ENCODE results near the gene MSX1.

Gene MSX1

DNA sequence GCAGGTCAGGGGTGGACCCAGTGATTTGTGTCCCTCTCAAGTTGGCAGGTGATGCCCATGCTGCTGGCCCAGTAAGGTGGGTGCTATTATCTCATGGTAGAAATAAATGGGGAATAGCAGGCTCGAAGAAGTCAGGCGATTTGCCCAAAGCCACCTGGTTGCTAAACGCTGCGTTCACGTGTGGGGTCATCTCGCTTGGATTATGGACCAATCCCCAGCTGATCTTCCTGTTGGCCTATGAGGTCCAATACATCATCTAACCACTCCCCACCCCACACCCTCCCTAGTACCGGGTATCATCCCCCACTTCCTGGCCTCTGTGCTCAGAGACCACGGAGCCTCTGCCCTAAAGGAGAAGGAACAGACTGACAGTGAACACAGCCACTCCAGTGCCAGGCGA lies 18.3 kb upstream of the MSX1 start:
- no peak for DNase-seq (ENCODE audit: low read depth)

GRCh38 chr4:4842476-4843441 lies 16.7 kb upstream of the MSX1 start:
- no peak for DNase-seq (ENCODE audit: low read depth)

GRCh38 chr4:4843635-4844291 lies 15.7 kb upstream of the MSX1 start:
- no peak for DNase-seq (ENCODE audit: low read depth)

DNA sequence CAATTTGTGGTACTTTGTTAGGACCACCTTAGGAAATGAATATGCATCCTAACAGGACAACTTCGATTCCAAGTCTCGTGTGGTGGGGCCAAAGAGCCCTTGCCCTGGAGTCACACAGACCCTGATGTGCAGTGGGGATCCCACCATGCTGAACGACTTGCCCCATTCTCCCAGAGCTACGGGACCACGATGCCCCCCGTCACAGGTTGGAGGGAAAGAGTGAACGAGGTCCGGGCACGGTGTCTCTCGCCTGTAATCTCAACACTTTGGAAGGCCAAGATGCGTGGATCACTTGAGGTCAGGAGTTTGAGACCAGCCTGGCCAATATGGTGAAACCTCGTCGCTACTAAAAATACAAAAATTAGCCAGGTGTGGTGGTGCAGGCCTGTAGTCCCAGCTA lies 14.4 kb upstream of the MSX1 start:
- DNase-seq (ENCODE audit: low read depth): no peak

DNA sequence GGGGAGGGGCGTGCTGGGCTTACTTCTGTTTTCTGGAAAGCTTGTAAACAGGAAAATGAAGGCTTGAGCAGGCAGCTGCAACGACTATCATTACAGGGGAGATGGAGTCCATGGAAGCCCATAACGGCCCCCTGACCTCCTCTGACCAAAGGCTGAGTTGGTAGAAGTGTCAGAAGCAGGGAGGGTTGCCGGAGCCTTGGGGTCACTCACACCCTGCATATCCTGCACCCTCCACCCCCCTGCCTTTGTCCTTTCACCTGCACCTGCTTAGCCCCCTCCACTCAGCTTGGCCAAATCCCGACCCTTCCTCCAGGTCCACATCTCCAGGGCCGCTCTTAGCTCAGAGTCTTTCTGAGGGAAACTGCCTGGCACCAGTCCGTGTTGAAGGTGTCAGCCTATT lies 12.5 kb upstream of the MSX1 start:
- no peak for DNase-seq (ENCODE audit: low read depth)

DNA sequence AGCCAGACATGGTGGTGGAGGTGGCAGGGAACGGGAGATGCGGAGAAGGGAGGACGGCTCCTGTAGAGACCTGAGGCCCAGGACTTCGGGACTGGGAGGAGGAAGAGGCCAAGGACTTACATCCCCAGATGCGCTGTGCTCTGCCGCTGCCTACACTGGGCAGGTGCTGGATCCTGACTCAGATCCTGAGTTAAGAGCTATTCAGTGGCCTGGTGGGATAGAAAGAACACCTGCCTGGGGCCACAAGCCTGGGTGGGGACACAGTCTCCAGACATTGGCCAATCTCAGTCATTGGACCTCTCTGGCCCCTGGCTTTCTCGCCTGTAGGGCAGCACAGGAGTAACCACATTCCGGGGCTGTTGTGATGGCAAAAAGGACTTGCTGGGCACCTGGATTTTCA lies 10.9 kb upstream of the MSX1 start:
- no peak for DNase-seq (ENCODE audit: low read depth)

GRCh38 chr4:4849106-4849505 lies 10.4 kb upstream of the MSX1 start:
- no peak for DNase-seq (ENCODE audit: low read depth)

DNA sequence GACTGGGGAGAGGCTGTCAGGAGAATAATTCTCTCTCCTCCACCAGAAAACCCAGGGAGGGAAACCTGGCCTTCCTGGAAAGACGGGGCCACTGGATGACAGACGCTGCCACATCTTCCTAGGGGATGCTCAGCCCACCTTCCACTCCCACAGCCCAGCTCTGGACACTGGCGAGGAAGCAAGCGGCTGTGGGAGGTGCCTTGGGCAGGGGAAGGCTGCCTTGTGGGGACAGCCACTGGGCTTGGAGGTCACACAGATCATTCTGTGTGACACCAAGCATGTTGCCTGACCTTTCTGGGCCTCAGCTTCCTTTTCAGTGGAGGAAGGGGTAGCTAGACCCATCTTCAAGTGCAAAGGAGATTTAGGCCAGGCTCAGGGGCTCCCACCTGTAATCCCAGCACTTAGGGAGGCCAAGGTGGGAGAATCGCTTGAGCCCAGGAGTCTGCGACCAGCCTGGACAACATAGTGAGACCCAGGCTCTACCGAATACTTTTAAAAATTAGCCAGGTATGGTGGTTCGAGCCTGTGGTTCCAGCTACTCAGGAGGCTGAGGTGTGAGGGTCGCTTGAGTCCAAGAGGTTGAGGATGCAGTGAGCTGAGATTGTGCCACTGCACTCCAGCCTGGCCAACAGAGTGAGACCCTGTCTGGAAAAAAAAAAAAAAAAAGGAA lies 9.8 kb upstream of the MSX1 start:
- DNase-seq (ENCODE audit: low read depth): no peak

DNA sequence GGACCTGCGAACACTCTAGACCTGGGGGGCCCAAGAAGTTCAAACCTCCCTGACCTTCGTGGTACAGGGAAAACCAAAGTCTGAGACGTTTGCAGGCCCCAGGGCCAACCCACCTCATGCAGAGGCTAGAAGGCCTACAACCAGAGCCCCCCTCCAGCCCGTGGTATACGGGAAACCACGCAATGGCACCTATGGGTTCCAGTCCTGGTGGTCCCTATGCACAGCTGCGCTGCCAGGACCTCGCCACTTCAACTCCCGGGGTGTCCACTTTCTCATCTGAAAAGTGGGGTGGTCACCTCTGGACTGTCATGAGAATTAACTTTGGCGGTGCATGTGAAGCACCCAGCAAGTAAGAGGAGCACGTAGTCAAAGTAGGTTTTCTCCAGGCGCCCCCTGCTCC lies 8.4 kb upstream of the MSX1 start:
- no peak for DNase-seq (ENCODE audit: low read depth)

- no peak for DNase-seq (ENCODE audit: low read depth)
Observed at GRCh38 chr4:4851906-4852305, 7.6 kb upstream of the MSX1 start.

DNA sequence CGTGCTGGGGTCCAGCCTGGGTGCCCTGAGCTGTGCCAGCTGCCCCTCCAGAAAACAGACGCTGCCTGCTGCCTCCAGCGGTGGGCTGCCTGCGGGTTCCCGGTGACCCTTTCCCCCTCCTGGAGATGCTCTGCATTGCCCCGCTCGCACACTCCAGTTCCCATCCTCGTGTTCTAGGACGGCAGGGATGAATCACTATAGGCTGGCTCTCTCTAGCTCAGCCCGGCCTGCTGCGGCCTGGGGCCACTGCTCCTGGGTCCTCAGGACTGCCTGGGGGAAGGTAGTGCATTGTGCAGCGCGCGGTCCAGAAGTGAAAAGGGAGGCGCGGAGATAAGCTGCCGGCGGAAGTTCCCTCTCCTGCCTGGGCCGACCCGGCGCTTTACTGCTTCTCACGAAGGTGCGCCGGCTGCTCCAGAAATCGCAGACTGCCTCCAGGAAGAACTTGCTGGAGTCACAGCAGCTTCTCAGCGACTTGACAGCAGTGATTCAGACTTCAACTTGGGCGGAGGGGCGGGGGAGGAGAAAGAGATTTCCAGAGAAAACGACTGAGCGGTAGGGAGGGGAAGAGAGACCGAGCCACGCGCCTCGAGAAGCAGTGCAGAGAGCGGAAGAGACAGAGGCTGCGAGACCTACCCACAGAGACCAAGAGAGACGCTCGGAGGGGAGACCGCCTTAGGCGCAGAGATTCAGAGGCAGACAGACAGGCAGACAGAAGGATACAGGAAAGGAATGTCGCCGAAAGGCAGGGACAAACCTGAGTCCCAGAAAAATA lies 6.7 kb upstream of the MSX1 start:
- DNase-seq (ENCODE audit: low read depth): peak; percentile 37

- no peak for DNase-seq (ENCODE audit: low read depth)
Observed at GRCh38 chr4:4853371-4853823, 6.1 kb upstream of the MSX1 start.

- no peak for DNase-seq (ENCODE audit: low read depth)
Observed at GRCh38 chr4:4853921-4854648, 5.4 kb upstream of the MSX1 start.

DNA sequence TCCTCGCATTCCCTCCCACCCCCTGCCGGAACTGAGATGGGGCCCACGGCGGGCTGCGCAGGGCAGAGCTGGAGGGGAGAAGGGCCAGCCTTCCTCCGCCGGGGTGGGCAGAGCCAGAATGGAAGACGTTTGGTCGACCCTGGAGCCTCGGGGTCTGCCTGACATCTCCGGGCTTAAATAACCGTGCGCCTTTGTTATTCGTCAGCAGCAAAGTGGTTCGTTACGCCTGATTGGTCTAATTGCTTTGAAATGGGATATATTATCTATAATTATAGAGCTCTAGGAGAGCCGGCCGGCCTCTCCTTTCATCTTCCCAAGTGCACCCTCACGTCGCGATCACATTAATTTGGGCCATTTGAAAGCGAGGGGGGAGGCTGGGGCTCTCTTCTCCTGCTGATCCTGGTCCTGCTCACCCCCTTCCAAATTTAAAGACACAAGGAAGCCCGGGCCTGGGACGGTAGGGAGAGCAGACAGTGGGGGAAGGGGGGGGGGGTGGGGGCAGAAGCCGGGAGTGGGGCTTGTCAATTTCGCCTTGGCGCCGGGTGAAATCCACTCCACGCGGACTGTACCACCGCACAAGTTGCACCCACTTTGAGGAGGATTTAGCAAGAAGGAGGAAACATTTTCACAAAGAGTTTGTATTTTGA lies 4.7 kb upstream of the MSX1 start:
- no peak for DNase-seq (ENCODE audit: low read depth)

GRCh38 chr4:4855301-4856070 lies 4.0 kb upstream of the MSX1 start:
- no peak for DNase-seq (ENCODE audit: low read depth)

DNA sequence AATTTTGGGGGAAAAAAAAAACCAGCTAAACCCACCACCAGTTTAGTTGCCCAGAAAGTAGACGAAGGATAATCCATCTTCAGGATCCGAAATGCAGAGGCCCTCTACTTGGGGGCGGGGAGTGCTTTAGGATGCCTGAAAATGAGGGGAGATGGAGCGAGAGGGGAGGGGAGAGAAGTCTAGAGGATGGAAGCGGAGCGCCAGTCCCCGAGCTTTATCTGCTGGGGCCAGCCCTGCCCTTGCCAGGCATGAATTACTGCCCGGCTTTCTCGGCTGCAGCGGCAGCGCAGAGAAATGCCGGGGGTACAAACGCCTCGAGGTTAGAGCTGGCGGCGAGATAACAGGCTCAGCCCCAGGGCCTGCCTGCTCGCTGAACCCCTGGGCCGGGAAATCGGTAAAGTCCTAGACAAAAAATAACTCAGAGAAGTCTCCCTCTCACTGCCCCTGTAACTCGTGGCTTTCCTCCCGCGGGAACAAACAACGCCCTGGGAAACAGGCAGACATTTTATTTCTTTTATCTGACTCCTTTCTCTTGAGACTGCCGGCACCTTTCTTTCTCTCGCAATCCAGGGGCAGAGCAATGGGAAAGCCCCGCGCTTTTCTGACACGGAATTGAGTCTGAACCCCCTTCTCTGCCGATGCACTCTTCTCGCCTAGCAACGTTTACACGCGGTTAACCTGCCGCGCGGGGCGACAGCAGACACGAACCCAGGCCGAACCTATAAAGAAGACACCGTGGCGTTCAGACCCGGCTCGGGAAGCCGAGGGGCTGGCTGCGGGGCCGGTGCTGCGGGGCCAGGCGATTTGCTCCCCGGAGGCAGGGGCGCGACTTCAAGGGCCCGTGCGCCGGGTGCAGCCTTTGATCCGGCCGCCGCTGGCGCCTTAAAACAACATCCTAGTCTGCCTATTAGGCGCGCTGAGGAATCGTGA lies 3.1 kb upstream of the MSX1 start:
- no peak for DNase-seq (ENCODE audit: low read depth)

GRCh38 chr4:4857001-4857808 lies 2.3 kb upstream of the MSX1 start:
- DNase-seq (ENCODE audit: low read depth): no peak
